ENCODE measurements around the gene LAPTM5.

LAPTM5 gene

GRCh38 chr1:30771005-30771404, 13.4 kb upstream of the LAPTM5 start:
- Histone ChIP-seq H3K27ac (ENCODE audit: extremely low read depth, low read depth, low read length) (no peak overlapping the region), H3K36me3 (ENCODE audit: control insufficient read depth in 2 of 2, insufficient read depth in 1 of 2, low read length in 2 of 2) (no peaks in the 10 kb centered on the region), H3K9me3 (ENCODE audit: control insufficient read depth, insufficient read depth, low read depth, low read length) (no peaks in the 10 kb centered on the region), H3K4me1 (ENCODE audit: control insufficient read depth, insufficient read depth, low read length) (no peaks in the 10 kb centered on the region), H3K4me3 (ENCODE audit: low read depth, low read length) (no peak overlapping the region)
- ChIA-PET POLR2A (no interaction called here), CTCF (interaction anchor here (1.0 to 1.1 kb wide), 3 partner anchors 8 to 53 kb away, joined by 3 to 5 read pairs (median 4); no protein-coding TSS in a partner anchor)
- no peak for TF ChIP-seq ZNF132 (tag by site-specific recombination; IDR thresholded peaks at IDR 0.05; ENCODE audit: borderline replicate concordance)
- no peak for TF ChIP-seq ZBTB26 (tag by site-specific recombination; optimal IDR thresholded peaks at IDR 0.05)
- no peak for TF ChIP-seq MYNN (tag by site-specific recombination; IDR thresholded peaks at IDR 0.05; ENCODE audit: borderline replicate concordance)
- TF ChIP-seq ZBTB7A (tag by site-specific recombination; IDR thresholded peaks at IDR 0.05; ENCODE audit: low read depth): no peak

- CTCF ChIA-PET: interaction anchor here (0.9 to 1.1 kb wide), 3 partner anchors 9 to 54 kb away, joined by 3 to 5 read pairs (median 3); no protein-coding TSS in a partner anchor
- TF ChIP-seq ELK4 (IDR thresholded peaks at IDR 0.05; ENCODE audit: borderline replicate concordance, low read depth, low read length): no peak
- no peak for TF ChIP-seq ZNF121 (tag by site-specific recombination; IDR thresholded peaks at IDR 0.05)
- TF ChIP-seq ZNF596 (tag by site-specific recombination; IDR thresholded peaks at IDR 0.05): no peak
- no peak for TF ChIP-seq ZNF324 (tag by site-specific recombination; IDR thresholded peaks at IDR 0.05)
- no peak for TF ChIP-seq INSM2 (tag by site-specific recombination; IDR thresholded peaks at IDR 0.05)
- no peak for TF ChIP-seq ZNF18 (tag by site-specific recombination; IDR thresholded peaks at IDR 0.05)
- no peak for TF ChIP-seq SALL2 (tag by site-specific recombination; IDR thresholded peaks at IDR 0.05; ENCODE audit: borderline replicate concordance)
- TF ChIP-seq ZNF202 (tag by site-specific recombination; IDR thresholded peaks at IDR 0.05; ENCODE audit: borderline replicate concordance): no peak
- H3K36me3 ChIP-seq (ENCODE audit: control insufficient read depth in 2 of 2, insufficient read depth in 1 of 2, low read length in 2 of 2): no peaks in the 10 kb centered on the region
Observed at GRCh38 chr1:30770150-30770549, 12.6 kb upstream of the LAPTM5 start.

GRCh38 chr1:30768830-30769718, 11.5 kb upstream of the LAPTM5 start:
- ChIA-PET POLR2A (no interaction called here), CTCF (interaction anchor here (0.9 to 1.5 kb wide), 3 partner anchors 10 to 53 kb away, joined by 3 to 9 read pairs (median 5); no protein-coding TSS in a partner anchor)
- H3K27ac ChIP-seq (ENCODE audit: extremely low read depth, low read depth, low read length): no peak overlapping the region
- TF ChIP-seq MEIS1 (CRISPR knock-in tag; IDR thresholded peaks at IDR 0.05; ENCODE audit: borderline replicate concordance) (no peak), ZSCAN30 (tag by site-specific recombination; IDR thresholded peaks at IDR 0.05) (no peak), ZNF248 (tag by site-specific recombination; IDR thresholded peaks at IDR 0.05) (no peak), ZNF792 (tag by site-specific recombination; IDR thresholded peaks at IDR 0.05) (no peak), ZNF404 (tag by site-specific recombination; IDR thresholded peaks at IDR 0.05) (no peak), ZNF785 (tag by site-specific recombination; IDR thresholded peaks at IDR 0.05) (no peak), SP3 (tag by site-specific recombination; IDR thresholded peaks at IDR 0.05) (no peak), ZNF791 (tag by site-specific recombination; IDR thresholded peaks at IDR 0.05) (no peak), ZNF426 (tag by site-specific recombination; IDR thresholded peaks at IDR 0.05) (no peak), ZNF2 (tag by site-specific recombination; IDR thresholded peaks at IDR 0.05) (no peak), ZNF214 (tag by site-specific recombination; IDR thresholded peaks at IDR 0.05; ENCODE audit: borderline replicate concordance) (no peak), ZBTB1 (tag by site-specific recombination; IDR thresholded peaks at IDR 0.05) (no peak)
- H3K4me1 ChIP-seq (ENCODE audit: control insufficient read depth, insufficient read depth, low read length): no peaks in the 10 kb centered on the region
- H3K36me3 ChIP-seq (ENCODE audit: control insufficient read depth in 2 of 2, insufficient read depth in 1 of 2, low read length in 2 of 2): no peaks in the 10 kb centered on the region
- no peaks in the 10 kb centered on the region for H3K9me3 ChIP-seq (ENCODE audit: control insufficient read depth, insufficient read depth, low read depth, low read length)
- H3K4me3 ChIP-seq (ENCODE audit: low read depth, low read length): no peak overlapping the region

More at GRCh38 chr1:30770150-30770549, 12.6 kb upstream of the LAPTM5 start:
- POLR2A ChIA-PET: no interaction called here
- H3K27ac ChIP-seq (ENCODE audit: extremely low read depth, low read depth, low read length): no peak overlapping the region
- H3K4me1 ChIP-seq (ENCODE audit: control insufficient read depth, insufficient read depth, low read length): no peaks in the 10 kb centered on the region
- no peak overlapping the region for H3K4me3 ChIP-seq (ENCODE audit: low read depth, low read length)
- no peaks in the 10 kb centered on the region for H3K9me3 ChIP-seq (ENCODE audit: control insufficient read depth, insufficient read depth, low read depth, low read length)

Data from HEK293 (cell line).